HL-60/S4 treated with phorbol 12-myristate 13-acetate at 8.2 ng/mL for 4 days and 3 days (cell line): ENCODE measurements around the gene FAM25G.
"Not testable (repeated sequence)": the region's sequence is repeated elsewhere in the genome, so short reads cannot be mapped to it uniquely, and the experiment has no call there.

Experiments
- in situ Hi-C: fragments of 300-500 bp; cut with MboI; formaldehyde crosslinking; loops from 2 replicates; pipeline ENCODE4 v1.15.0; 2022; ENCODE audit warnings: low sequenced_read_pairs

The FAM25G gene

DNA sequence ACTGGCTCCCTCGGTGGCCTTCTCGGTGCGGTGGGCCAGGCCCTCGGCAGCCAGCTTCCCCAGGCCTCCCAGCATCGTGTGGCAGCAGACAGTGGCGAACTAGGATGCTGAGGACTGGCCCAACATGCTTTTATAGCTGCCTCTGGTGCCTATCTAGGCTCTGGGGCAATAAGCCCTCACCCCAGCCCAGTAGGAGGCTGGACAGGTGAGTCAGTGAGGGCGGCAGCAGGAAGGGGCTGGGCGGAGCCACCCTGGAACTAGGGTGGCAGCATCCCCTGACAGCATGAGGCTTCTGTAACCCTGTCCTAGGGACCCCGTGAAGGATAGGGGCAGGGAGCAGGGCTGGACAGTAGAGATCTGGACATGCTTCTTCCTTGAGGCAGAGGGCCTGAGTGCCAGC, at the start of gene FAM25G:
Gene FAM25G, minus strand, starts transcription at position 101 of the 400 bp plus-strand sequence. Its CDS starts 26 bp downstream, at position 75.
- in situ Hi-C loops: not testable (repeated sequence)

- in situ Hi-C loops: not testable (repeated sequence)
Measured at GRCh38 chr10:47536430-47536829, 44.9 kb upstream of the FAM25G start.

GRCh38 chr10:47523475-47523874, 32.0 kb upstream of the FAM25G start, which contains the start of gene AGAP9:
AGAP9 (minus strand) TSS chr10:47523638; CDS start chr10:47523526, 112 bp downstream.
- in situ Hi-C loops: not testable (repeated sequence)

DNA sequence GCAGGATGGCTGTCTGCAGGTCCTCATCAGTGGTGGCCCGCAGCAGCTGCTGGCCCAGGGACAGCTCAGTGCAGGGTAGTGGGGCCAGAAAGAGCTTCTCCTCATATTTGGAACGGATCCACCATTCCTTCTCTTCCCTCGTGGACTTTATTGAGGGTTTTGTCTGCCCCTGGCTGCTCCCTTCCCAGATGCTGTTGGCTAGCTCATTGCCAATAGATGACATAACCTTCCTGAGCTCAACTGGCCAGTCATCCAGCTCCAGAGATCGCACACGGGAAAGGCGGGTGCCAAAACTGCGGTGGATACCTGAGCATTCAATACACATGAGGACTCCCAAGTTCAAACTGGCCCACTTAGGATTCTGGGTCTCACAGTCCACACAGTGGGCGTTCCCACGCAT, 10.8 kb upstream of the FAM25G start:
- in situ Hi-C loops: not testable (repeated sequence)

DNA sequence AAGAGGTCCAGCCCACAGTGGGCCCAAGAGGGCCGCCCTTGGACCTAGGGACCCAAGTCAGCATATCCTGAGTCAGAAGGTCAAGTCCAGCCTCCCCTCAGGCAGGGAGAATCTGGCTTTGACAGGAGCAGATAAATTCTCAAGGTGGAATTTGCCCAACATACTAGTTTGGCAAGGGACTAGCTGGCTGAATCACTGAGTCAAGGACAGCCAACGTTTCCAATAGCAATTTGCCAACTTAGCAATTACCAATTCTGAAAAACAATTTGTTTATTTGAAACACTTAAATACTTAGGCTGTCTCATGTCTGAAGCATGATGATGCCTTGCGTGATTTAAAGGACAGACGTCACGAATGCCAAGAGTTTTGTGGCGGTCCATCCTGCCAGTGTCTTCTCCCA, 2.7 kb upstream of the FAM25G start:
- in situ Hi-C loops: not testable (repeated sequence)

GRCh38 chr10:47489630-47490029, 1.9 kb downstream of the FAM25G start:
- in situ Hi-C loops: not testable (repeated sequence)

DNA sequence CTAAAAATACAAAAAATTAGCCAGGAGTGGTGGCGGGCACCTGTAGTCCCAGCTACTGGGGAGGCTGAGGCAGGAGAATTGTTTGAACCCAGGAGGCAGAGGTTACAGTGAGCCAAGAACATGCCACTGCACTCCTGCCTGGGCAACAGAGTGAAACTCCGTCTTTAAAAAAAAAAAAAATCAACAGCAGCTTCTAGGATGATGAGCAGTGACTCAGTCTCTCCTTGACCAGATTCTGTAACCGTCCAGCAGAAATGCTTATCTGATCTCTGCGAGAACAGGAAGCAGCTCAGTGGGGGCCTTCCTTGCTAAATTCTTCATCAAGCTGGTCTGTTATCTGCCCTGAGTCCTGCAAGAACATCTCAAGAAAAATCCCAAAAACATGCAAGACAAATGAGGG, 5.6 kb downstream of the FAM25G start:
- in situ Hi-C loops: not testable (repeated sequence)

GRCh38 chr10:47484786-47485185, 6.7 kb downstream of the FAM25G start:
- in situ Hi-C loops: not testable (repeated sequence)

GRCh38 chr10:47483923-47484322, 7.6 kb downstream of the FAM25G start, which contains the start of gene ANXA8:
ANXA8 (minus strand) TSS chr10:47484115; CDS start chr10:47483933, 182 bp downstream.
- in situ Hi-C loops: not testable (repeated sequence)

GRCh38 chr10:47482367-47482766, 9.1 kb downstream of the FAM25G start:
- in situ Hi-C loops: not testable (repeated sequence)

GRCh38 chr10:47481768-47482181, 9.7 kb downstream of the FAM25G start:
- in situ Hi-C loops: not testable (repeated sequence)

- in situ Hi-C loops: not testable (repeated sequence)
Measured at GRCh38 chr10:47481182-47481766, 10.2 kb downstream of the FAM25G start.

GRCh38 chr10:47480133-47480532, 11.4 kb downstream of the FAM25G start:
- in situ Hi-C loops: not testable (repeated sequence)

DNA sequence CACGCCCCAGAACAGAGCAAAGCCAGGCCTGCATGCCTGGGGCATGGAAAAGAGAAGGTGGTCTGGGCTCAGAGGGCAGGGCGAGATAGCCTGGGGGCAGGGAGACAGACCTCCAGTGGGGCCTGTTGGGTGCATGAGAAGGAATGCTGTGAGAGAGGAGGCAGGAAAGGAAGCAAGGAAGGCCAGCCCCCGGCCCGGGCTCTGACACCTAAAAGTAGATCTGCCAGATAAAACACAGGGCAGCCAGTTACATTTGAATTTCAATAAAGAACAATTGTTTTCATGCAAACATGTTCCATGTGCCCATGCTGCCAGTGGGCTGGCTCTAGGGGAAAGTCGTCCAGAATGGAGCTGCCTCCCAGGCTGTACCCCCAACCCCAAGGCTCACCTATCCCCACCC, 13.4 kb downstream of the FAM25G start:
- in situ Hi-C loops: not testable (repeated sequence)

GRCh38 chr10:47477078-47477477, 14.4 kb downstream of the FAM25G start:
- in situ Hi-C loops: not testable (repeated sequence)

DNA sequence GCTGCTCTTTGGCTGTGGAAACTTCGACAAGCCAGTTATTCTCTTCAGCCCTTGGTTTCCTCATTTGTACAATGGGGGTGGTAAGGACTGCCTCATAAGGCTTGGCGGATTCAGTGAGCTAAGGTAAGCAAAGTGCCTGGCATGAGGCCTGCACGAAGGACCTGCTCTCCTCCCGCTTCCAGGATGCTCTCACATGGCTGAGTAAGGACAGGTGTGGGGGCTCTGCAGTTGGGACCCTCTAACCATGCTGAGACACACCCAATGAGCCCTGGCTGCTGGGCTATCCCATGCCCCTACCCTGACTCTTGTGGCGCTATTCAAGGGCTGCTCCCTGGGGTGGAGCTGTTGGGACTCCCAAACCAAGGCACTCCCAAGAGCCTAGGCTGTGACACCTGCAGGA, 16.4 kb downstream of the FAM25G start:
- in situ Hi-C loops: not testable (repeated sequence)

GRCh38 chr10:47473516-47473915, 18.0 kb downstream of the FAM25G start:
- in situ Hi-C loops: not testable (repeated sequence)

DNA sequence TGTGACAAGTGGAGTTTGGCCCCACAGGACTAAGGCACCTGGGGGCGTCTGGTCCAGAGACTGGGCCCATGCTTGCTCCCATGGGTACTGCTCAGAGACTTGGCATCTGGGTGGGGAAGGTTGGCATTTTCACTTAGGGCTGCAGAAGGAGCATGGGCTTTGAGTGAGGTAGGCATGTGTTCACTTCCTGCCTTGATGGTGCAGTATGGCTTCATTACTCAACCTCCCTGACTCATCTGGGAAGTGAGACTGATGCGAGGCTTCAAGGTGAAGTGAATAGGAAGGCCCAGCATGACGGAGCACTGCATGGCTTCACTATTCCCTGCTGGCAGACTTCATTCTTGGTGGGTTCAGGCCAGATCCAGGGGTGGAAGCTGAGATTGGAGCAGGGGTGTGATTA, 18.9 kb downstream of the FAM25G start:
- in situ Hi-C loops: not testable (repeated sequence)

GRCh38 chr10:47472072-47472471, 19.4 kb downstream of the FAM25G start:
- in situ Hi-C loops: not testable (repeated sequence)

DNA sequence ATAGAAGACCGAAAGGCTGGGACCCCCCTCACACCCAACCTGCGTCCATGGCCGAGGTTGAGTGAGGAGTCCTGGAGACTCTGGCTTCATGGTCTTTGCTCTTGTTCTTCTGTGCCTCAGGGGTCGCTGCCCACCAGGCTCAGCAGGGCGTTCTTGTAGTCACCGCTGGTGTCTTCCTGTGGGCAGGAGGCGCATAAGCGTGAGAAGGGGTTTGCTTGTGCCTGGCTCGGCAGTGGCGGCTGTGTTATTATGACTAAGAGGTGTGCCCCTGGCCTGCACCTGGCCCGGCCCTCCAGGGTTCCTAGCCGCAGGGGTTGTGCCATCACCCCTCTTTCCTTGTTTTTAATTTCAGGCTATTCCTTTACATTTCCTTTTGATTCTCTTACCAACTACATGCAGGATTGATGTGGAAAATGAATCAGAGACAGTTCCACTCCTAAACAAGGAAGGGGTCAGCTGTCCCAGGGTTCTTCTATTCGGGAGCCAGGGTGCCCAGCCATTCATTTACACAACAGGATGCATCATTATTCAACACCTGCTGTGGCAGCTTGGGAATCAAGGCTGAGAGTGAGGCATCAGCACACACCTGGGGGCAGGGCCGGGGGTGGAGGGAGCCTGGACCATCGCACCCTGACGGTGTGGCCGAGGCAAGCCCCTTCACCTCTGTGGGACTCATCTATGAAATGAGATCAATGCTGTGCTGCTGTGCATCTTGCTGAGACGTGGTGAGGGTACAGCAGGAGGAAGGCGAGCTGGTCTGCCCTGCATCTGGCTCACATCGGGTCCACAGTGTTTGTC, 22.6 kb downstream of the FAM25G start:
- in situ Hi-C loops: not testable (repeated sequence)

DNA sequence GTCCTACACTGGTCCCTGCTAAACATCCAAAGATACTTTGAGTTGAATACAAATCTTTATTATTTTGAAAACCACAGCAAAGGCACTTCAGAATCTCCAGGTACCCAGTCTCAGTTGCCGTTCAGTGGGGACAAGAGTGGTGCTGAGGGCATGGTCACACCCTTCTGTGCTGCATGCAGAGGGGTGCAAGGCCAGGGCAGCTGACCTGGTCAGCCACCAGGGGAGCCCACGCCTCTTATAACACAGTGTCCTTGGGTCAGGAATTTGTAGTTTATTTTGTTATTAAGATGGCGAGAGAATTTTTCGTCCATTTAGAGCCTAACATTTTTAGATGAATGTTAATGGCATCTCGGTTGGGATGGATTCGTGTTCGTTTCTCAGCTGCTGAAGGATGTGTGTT, 23.5 kb downstream of the FAM25G start:
- in situ Hi-C loops: not testable (repeated sequence)

DNA sequence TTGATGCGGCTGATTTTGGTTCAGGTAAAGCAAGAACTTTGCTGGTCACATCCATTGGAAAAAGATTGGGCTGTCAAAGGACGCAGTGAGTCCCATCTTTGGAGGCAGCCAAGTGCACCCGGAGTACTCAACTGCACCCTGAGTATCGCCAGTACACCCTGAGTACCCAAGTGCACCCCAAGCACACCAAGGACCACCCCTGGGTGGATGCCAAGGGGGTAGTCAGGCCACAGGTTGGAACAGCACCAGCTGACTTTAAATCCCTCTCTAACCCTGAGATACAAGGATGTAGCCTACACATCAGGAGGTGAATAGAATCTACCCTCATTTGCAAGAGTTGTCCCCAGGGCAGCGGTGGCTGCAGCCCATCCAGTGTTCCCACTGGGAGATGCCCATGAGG, 24.0 kb downstream of the FAM25G start:
- in situ Hi-C loops: not testable (repeated sequence)
